GM19438 (cell line): ENCODE measurements around the gene ECEL1.
"Not testable (repeated sequence)": the region's sequence is repeated elsewhere in the genome, so short reads cannot be mapped to it uniquely, and the experiment has no call there.

Source experiments
- ATAC-seq: cut with Tn5 transposase; IDR thresholded peaks from one replicate; pipeline ENCODE4 v1.9.1; 2021; ENCODE audit warnings: low read depth; ENCODE audit not compliant: unreplicated experiment

Gene ECEL1

DNA sequence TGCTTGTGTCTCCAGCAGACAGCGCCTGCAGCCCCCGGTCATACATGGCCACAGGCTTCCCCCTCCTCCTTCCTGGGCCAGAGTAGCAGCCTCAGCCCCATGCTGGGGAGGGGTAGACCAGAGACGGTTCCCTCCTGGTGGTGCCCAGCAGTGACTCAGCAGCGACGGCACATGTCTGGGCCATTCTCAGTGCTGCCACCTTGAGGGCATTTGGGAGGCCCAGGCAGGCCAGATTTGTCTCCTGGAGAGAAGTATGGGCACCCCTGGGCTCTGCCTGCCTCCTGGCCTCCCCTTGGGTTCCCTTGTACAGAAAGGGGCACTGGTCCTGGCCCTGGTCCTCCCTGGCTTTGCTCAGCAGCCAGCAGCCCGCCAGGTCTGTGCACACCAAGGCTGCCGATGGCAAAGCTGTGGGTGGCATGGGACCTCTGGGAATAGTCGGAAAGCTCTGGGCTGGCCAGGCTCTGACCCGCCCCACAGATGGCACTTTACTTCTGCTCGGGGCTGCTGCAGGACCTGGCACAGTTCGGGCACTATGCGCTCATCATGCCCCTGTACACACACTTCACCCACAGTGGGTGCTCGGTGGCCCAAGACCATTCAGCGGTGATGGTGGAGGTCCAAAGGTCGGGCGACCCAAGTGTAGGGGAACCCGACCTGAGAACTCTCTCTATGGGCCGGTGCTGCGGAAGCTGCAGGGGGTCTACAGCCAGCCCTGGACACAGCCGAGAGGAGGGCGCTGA is 43.1 kb downstream of the ECEL1 start:
- ATAC-seq = no peak

- ATAC-seq = not testable (repeated sequence)
These were observed 43.8 kb downstream of the ECEL1 start for GRCh38 chr2:232443669-232444408.

GRCh38 chr2:232443047-232443446 is 44.6 kb downstream of the ECEL1 start:
- not testable (repeated sequence) for ATAC-seq

DNA sequence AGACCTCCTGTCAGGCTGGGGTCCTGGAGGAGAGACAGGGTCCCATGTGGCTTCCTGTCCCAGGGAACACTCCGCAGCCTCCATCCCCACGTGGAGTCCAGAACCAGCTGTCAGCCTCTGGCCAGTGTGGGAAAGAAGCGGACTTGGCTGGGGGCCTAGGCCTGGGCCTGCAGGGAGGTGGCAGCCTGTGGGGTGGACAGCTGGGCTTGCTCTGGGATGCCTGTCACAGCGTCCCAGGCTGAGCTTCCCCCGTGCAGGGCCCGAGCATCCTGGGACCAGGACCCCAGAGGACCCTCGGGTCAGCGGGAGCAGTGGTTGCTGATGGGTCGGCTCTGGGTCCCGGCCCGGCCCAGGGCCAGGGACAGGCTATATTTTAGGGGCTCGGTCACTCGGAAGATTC is 45.2 kb downstream of the ECEL1 start:
- ATAC-seq = not testable (repeated sequence)

DNA sequence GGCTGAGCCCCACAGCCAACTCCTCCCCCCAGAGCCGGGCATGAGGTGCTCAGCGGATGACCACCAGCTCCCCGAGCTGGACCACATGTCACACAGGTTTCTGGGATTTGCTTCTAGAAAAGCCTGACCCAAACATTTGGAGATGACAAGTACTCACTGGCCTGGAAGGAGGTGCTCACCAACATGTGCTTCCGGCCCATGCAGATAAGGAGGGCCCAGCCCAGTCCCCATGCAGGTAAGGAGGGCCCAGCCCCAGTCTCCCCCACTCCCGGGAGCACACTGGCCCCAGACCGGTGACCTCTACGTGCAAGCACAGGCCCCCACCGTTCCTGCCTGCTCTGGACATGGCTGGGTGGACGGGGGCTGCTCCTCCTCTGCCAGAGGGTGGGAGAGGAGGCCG is 45.7 kb downstream of the ECEL1 start:
- not testable (repeated sequence) for ATAC-seq

- no peak for ATAC-seq
These were observed 46.4 kb downstream of the ECEL1 start for GRCh38 chr2:232441147-232441651.

- peak; percentile 68 for ATAC-seq
These were observed 47.2 kb downstream of the ECEL1 start for GRCh38 chr2:232440220-232441018.

GRCh38 chr2:232439758-232440135 is 47.9 kb downstream of the ECEL1 start:
- ATAC-seq = no peak

GRCh38 chr2:232438951-232439757 is 48.5 kb downstream of the ECEL1 start:
- no peak for ATAC-seq

GRCh38 chr2:232438091-232438490 is 49.5 kb downstream of the ECEL1 start:
- no peak for ATAC-seq

DNA sequence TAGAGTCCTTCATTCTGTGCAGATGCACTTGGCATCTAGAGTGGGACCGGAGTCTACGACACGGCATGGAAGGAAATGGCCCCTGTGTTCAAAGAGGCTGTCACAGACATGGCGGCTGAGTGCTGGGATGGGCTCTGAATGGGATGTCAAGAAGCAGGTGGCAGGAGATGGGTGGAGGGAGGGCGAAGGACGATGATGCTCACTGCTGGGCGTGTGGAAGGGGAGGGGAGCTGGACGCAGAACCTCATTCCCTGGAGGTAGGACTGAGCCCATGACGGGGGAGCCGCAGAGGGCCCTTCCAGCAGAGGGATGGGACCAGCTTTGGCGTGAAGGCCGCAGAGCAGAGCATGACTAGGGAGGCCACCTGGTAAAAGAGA is 50.5 kb downstream of the ECEL1 start:
- no peak for ATAC-seq

- ATAC-seq = no peak
These were observed 51.0 kb downstream of the ECEL1 start for GRCh38 chr2:232436381-232437194.

DNA sequence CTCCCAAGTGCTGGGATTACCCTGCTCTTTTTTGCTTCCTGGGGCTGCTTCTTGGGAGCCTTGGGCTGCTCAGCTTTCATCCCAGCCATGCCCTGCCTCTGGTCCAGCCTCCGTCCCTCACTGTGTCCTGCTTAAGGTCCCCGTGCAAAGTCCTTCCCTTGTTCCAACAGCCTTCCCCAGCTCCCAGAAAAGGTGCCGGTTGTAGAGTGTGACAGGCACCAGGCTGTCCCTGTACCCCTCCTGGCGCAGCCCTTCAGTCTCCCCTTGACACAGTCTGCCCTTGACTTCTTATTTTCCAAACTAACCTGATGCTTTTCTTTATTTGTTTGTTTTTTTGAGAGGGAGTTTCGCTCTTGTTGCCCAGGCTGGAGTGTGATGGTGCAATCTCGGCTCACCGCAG is 51.8 kb downstream of the ECEL1 start:
- ATAC-seq = no peak

DNA sequence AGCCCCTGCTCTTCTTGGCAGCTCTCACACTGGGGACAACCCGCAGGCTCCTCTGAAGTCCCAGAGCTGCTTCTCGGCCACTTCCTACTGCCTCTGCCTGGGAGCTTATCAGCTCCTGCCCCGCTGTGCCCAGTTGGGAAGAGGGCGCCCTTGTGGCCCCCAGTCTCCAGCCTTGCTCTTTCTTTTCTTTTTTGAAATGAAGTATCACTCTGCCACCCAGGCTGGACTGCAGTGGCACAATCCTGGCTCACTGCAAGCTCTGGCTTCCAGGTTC is 52.3 kb downstream of the ECEL1 start:
- no peak for ATAC-seq

- ATAC-seq = no peak
These were observed 52.9 kb downstream of the ECEL1 start for GRCh38 chr2:232434563-232435374.

- ATAC-seq = no peak
These were observed 53.5 kb downstream of the ECEL1 start for GRCh38 chr2:232434091-232434490.

GRCh38 chr2:232433622-232434021 is 54.0 kb downstream of the ECEL1 start:
- ATAC-seq = not testable (repeated sequence)

DNA sequence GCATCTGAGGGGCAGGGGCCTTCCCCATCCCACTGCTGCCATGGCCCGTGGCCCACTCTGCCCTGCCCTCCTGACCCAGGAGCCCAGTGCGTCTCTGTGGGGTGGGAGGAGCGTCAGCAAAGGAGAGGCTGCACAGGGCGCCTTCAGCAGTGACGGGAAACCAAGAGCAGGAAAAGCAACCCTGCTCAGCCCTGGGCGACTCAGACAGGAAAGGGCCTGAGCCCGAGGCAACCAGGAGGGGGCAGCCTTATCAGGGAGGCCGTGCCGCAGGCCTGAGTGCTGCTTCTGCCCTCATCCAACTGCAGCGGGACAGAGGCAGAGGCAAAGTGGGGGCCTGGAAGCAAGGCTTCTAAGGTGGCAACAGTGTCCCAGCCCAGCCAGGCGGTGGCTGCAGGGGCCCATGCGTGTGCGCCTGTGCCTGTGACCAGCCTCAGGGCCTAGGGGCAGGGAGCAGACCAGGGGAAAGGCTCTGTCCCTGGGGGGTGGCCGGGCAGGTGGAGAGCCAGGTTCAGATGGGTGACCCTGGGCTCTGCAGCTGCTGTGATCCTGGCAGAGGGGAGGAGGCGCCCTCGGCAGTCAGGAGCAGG is 54.9 kb downstream of the ECEL1 start:
- no peak for ATAC-seq
